Measurements from ENCODE around the gene ASCC3. TPM values are rescaled to one million over a fixed set of nuclear protein-coding genes. Genes with fewer than 3 reads are reported as not detected.

The ASCC3 gene
- 49.8 TPM for polyA plus RNA-seq (2013, experiment 1 of 2)
- 51.1 TPM for polyA plus RNA-seq (2013, experiment 2 of 2)

GRCh38 chr6:100880853-100881706, at the start of gene ASCC3:
Gene ASCC3, minus strand, starts transcription at chr6:100881329. Its CDS starts 13,332 bp downstream, at chr6:100867997.
- peaks cover 3% of the 10 kb centered on the region for H3K36me3 ChIP-seq (ENCODE audit: control insufficient read depth, insufficient read depth, low read length)
- WGBS, 2 experiments (ENCODE audit: insufficient coverage in 2 of 2), result 0 to 1% methylated on average over 49 to 69 of the region's 83 CpGs
- H3K9me3 ChIP-seq (ENCODE audit: control insufficient read depth, low read length), result no peaks in the 10 kb centered on the region
- H3K27ac ChIP-seq (ENCODE audit: low read depth, low read length, severe bottlenecking), result peak within 1 kb of the TSS; percentile 92
- peak within 1 kb of the TSS; percentile 83 for H3K4me3 ChIP-seq (ENCODE audit: extremely low read depth, insufficient read depth, low read length, poor library complexity, severe bottlenecking)
- H3K4me1 ChIP-seq (ENCODE audit: control insufficient read depth, insufficient read depth, low read length, poor library complexity, severe bottlenecking), result peaks cover 7% of the 10 kb centered on the region

- no peaks in the 10 kb centered on the region for H3K36me3 ChIP-seq (ENCODE audit: control insufficient read depth, insufficient read depth, low read length)
- no CpG with 5 or more reads among the region's 1 CpG for WGBS, 2 experiments (ENCODE audit: insufficient coverage in 2 of 2)
- no peak overlapping the region for H3K4me3 ChIP-seq (ENCODE audit: extremely low read depth, insufficient read depth, low read length, poor library complexity, severe bottlenecking)
Measured at GRCh38 chr6:100925749-100926148, 44.6 kb upstream of the ASCC3 start.

GRCh38 chr6:100924534-100925227, 43.6 kb upstream of the ASCC3 start:
- 96% methylated on average over 4 of the region's 9 CpGs; no CpG with 5 or more reads in 1 of the 2 experiments for WGBS, 2 experiments (ENCODE audit: insufficient coverage in 2 of 2)
- peaks cover 15% of the 10 kb centered on the region for H3K4me1 ChIP-seq (ENCODE audit: control insufficient read depth, insufficient read depth, low read length, poor library complexity, severe bottlenecking)
- H3K27ac ChIP-seq (ENCODE audit: low read depth, low read length, severe bottlenecking), result no peak overlapping the region
- H3K9me3 ChIP-seq (ENCODE audit: control insufficient read depth, low read length), result no peaks in the 10 kb centered on the region
- H3K4me3 ChIP-seq (ENCODE audit: extremely low read depth, insufficient read depth, low read length, poor library complexity, severe bottlenecking), result no peak overlapping the region
- H3K36me3 ChIP-seq (ENCODE audit: control insufficient read depth, insufficient read depth, low read length), result no peaks in the 10 kb centered on the region

More at GRCh38 chr6:100925749-100926148, 44.6 kb upstream of the ASCC3 start:
- H3K27ac ChIP-seq (ENCODE audit: low read depth, low read length, severe bottlenecking), result no peak overlapping the region
- no peaks in the 10 kb centered on the region for H3K9me3 ChIP-seq (ENCODE audit: control insufficient read depth, low read length)
- peaks cover 15% of the 10 kb centered on the region for H3K4me1 ChIP-seq (ENCODE audit: control insufficient read depth, insufficient read depth, low read length, poor library complexity, severe bottlenecking)

GRCh38 chr6:100923481-100924165, 42.5 kb upstream of the ASCC3 start:
- H3K4me1 ChIP-seq (ENCODE audit: control insufficient read depth, insufficient read depth, low read length, poor library complexity, severe bottlenecking), result peaks cover 15% of the 10 kb centered on the region

GRCh38 chr6:100920028-100920605, 39.0 kb upstream of the ASCC3 start:
- H3K4me3 ChIP-seq (ENCODE audit: extremely low read depth, insufficient read depth, low read length, poor library complexity, severe bottlenecking), result no peak overlapping the region
- H3K4me1 ChIP-seq (ENCODE audit: control insufficient read depth, insufficient read depth, low read length, poor library complexity, severe bottlenecking), result peaks cover 10% of the 10 kb centered on the region
- no peaks in the 10 kb centered on the region for H3K9me3 ChIP-seq (ENCODE audit: control insufficient read depth, low read length)
- H3K36me3 ChIP-seq (ENCODE audit: control insufficient read depth, insufficient read depth, low read length), result no peaks in the 10 kb centered on the region
- 83% methylated on average over 1 of the region's 2 CpGs; no CpG with 5 or more reads in 1 of the 2 experiments for WGBS, 2 experiments (ENCODE audit: insufficient coverage in 2 of 2)
- no peak overlapping the region for H3K27ac ChIP-seq (ENCODE audit: low read depth, low read length, severe bottlenecking)

More at GRCh38 chr6:100923481-100924165, 42.5 kb upstream of the ASCC3 start:
- no peaks in the 10 kb centered on the region for H3K36me3 ChIP-seq (ENCODE audit: control insufficient read depth, insufficient read depth, low read length)
- no peak overlapping the region for H3K4me3 ChIP-seq (ENCODE audit: extremely low read depth, insufficient read depth, low read length, poor library complexity, severe bottlenecking)
- no CpG with 5 or more reads among the region's 3 CpGs for WGBS, 2 experiments (ENCODE audit: insufficient coverage in 2 of 2)
- no peak overlapping the region for H3K27ac ChIP-seq (ENCODE audit: low read depth, low read length, severe bottlenecking)
- H3K9me3 ChIP-seq (ENCODE audit: control insufficient read depth, low read length), result no peaks in the 10 kb centered on the region

GRCh38 chr6:100918152-100918551, 37.0 kb upstream of the ASCC3 start:
- no peak overlapping the region for H3K4me3 ChIP-seq (ENCODE audit: extremely low read depth, insufficient read depth, low read length, poor library complexity, severe bottlenecking)
- no peaks in the 10 kb centered on the region for H3K36me3 ChIP-seq (ENCODE audit: control insufficient read depth, insufficient read depth, low read length)
- no peak overlapping the region for H3K27ac ChIP-seq (ENCODE audit: low read depth, low read length, severe bottlenecking)
- peaks cover 6% of the 10 kb centered on the region for H3K4me1 ChIP-seq (ENCODE audit: control insufficient read depth, insufficient read depth, low read length, poor library complexity, severe bottlenecking)
- no peaks in the 10 kb centered on the region for H3K9me3 ChIP-seq (ENCODE audit: control insufficient read depth, low read length)

- WGBS, 2 experiments (ENCODE audit: insufficient coverage in 2 of 2), result 60 to 80% methylated on average over 1 of the region's 3 CpGs
- Histone ChIP-seq H3K9me3 (ENCODE audit: control insufficient read depth, low read length) (no peaks in the 10 kb centered on the region), H3K4me1 (ENCODE audit: control insufficient read depth, insufficient read depth, low read length, poor library complexity, severe bottlenecking) (no peaks in the 10 kb centered on the region), H3K36me3 (ENCODE audit: control insufficient read depth, insufficient read depth, low read length) (no peaks in the 10 kb centered on the region), H3K4me3 (ENCODE audit: extremely low read depth, insufficient read depth, low read length, poor library complexity, severe bottlenecking) (no peak overlapping the region), H3K27ac (ENCODE audit: low read depth, low read length, severe bottlenecking) (no peak overlapping the region)
Measured at GRCh38 chr6:100915876-100916275, 34.7 kb upstream of the ASCC3 start.

- Histone ChIP-seq H3K27ac (ENCODE audit: low read depth, low read length, severe bottlenecking) (no peak overlapping the region), H3K4me3 (ENCODE audit: extremely low read depth, insufficient read depth, low read length, poor library complexity, severe bottlenecking) (no peak overlapping the region), H3K4me1 (ENCODE audit: control insufficient read depth, insufficient read depth, low read length, poor library complexity, severe bottlenecking) (no peaks in the 10 kb centered on the region), H3K36me3 (ENCODE audit: control insufficient read depth, insufficient read depth, low read length) (no peaks in the 10 kb centered on the region), H3K9me3 (ENCODE audit: control insufficient read depth, low read length) (no peaks in the 10 kb centered on the region)
- WGBS, 2 experiments (ENCODE audit: insufficient coverage in 2 of 2), result 81 to 88% methylated on average over 20 to 24 of the region's 24 CpGs
Measured at GRCh38 chr6:100913400-100914276, 32.5 kb upstream of the ASCC3 start.

GRCh38 chr6:100906325-100906724, 25.2 kb upstream of the ASCC3 start:
- no peaks in the 10 kb centered on the region for H3K9me3 ChIP-seq (ENCODE audit: control insufficient read depth, low read length)
- no peak overlapping the region for H3K27ac ChIP-seq (ENCODE audit: low read depth, low read length, severe bottlenecking)
- H3K36me3 ChIP-seq (ENCODE audit: control insufficient read depth, insufficient read depth, low read length), result no peaks in the 10 kb centered on the region
- no peaks in the 10 kb centered on the region for H3K4me1 ChIP-seq (ENCODE audit: control insufficient read depth, insufficient read depth, low read length, poor library complexity, severe bottlenecking)
- WGBS, 2 experiments (ENCODE audit: insufficient coverage in 2 of 2), result 71% methylated on average over 1 of the region's 1 CpG
- no peak overlapping the region for H3K4me3 ChIP-seq (ENCODE audit: extremely low read depth, insufficient read depth, low read length, poor library complexity, severe bottlenecking)

Measured in mesodermal cell (in vitro differentiated cells).